GM12873 (cell line): ENCODE measurements around the gene SLC7A1.

Source experiments
- TF ChIP-seq, protein P1 (sequence below): IDR thresholded peaks from 2 replicates; pipeline ENCODE4 v1.5.1; 2012; ENCODE audit warnings: low read depth, mild to moderate bottlenecking, moderate library complexity, low read length, control low read depth; ENCODE audit not compliant: insufficient read depth; ENCODE audit errors: missing control alignments

SLC7A1 gene

DNA sequence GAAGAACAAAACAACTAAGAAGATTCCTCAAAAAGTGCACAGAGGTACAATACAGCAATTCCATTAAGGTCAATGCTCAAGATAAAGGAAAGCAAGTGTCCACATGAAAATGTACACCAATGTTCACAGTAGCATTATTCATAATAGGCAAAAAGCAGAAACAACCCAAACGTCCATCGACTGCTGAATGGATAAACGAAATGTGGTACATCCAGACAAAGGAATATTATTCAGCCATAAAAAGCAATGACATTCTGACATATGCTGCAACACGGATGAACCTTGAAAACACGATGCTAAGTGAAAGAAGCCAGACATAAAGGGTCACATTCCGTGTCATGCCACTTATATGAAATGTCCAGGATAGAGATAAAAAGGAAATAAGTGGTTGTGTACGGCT lies 29.3 kb downstream of the SLC7A1 start:
- TF ChIP-seq, protein P1, sequence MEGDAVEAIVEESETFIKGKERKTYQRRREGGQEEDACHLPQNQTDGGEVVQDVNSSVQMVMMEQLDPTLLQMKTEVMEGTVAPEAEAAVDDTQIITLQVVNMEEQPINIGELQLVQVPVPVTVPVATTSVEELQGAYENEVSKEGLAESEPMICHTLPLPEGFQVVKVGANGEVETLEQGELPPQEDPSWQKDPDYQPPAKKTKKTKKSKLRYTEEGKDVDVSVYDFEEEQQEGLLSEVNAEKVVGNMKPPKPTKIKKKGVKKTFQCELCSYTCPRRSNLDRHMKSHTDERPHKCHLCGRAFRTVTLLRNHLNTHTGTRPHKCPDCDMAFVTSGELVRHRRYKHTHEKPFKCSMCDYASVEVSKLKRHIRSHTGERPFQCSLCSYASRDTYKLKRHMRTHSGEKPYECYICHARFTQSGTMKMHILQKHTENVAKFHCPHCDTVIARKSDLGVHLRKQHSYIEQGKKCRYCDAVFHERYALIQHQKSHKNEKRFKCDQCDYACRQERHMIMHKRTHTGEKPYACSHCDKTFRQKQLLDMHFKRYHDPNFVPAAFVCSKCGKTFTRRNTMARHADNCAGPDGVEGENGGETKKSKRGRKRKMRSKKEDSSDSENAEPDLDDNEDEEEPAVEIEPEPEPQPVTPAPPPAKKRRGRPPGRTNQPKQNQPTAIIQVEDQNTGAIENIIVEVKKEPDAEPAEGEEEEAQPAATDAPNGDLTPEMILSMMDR: no peak

DNA sequence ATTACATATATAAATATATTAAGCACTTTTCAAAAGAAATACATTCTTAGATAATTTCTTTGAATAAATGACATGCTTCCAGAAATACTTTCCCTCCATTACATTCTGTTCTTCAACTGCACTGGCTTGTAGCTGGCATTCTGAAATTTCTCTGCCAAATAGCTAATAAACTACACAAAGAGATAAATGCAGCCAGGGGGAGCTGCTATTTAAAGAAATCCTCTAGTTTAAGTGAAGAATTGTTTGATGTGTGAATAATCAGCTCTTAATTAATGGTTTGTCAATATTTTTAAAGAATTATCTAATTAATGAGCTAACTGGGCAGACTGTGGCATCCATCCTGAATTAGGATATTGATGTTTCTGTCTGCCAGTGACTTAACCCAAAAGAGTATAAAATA lies 30.7 kb downstream of the SLC7A1 start:
- TF ChIP-seq, protein P1: no peak

DNA sequence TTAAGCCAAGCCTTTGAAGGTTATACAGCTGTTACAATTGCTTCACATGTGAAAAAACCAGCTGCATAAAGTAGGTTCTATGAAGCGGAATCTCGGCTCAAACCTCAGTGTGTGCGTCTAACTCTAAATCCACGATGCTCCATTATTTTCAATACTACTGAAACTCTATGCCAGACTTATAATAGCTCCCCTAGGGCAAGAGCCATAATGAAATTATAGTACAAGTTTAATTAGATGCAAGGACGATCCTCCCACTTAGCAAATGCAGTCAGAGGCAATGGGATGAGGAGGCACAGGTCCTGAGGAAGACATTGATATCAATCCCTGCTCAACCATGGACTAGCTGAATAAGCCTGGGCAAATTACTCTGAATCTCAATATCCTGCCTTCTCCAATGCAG lies 31.1 kb downstream of the SLC7A1 start:
- TF ChIP-seq, protein P1: no peak

DNA sequence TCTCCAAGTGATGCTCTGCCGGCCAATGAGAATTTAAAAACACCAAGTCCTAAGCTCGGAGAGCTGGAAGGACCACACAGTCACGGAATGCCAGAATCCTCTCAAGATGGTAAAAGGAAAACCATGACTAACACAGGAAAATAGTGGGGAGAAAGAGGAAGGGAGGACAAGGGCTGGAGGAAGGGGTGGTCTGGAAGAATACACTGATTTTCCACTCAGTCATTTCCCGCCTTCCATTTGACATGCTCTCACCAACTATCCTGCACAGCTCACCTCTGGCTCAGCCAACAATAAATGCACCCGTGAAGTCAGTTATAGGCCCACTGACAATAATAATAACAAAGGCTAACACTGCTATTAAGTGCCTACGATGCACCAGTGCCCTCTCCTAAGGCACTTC lies 31.5 kb downstream of the SLC7A1 start:
- TF ChIP-seq, protein P1: no peak

DNA sequence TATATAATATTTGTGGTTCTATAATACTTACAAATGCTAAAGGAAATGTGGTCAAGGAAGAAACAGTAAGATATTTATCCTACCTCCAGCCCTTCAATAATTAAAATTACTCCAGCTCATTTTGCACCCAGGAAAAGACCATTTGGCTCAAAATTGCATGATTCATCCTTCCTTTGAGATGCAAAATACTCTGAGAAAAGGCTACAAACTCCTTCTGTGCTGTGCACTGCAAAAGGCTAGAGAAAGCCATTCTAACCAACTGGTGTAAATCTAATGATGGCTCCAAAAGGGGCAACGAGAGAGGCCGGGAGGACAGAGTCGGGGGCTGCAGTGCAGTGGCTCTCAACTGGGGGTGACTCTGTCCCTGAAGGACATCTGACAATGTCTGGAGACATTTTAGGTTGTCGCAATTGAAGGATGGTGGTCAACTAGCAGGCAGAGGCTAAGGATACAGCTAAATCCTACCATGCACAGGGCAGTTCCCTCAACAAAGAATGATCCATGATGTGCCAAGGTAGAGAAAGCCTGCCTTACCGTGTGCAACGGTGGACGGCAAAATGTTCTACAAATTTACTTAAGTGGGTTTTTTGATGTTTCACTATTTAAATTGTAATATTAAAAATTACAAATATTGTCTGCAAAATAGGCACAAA lies 32.6 kb downstream of the SLC7A1 start:
- TF ChIP-seq, protein P1: no peak

DNA sequence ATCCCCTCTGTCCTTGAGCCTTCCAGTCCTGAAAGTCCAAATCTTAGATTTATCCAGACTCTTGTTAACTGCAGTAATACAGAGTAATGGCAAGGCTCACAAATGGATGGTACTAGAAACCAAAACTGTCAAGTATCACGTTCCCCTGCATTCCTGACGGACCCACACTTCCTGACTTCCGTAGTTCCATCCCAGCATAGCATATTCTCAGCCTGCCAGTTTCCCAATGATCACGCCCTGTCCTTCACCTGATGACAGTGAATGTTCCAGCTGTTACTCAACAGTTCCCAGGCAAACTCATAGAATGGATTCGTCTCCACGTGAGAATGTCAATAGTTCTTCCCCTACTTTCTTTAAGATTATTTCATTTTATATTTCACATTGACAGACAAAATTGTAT lies 33.6 kb downstream of the SLC7A1 start:
- TF ChIP-seq, protein P1: no peak

DNA sequence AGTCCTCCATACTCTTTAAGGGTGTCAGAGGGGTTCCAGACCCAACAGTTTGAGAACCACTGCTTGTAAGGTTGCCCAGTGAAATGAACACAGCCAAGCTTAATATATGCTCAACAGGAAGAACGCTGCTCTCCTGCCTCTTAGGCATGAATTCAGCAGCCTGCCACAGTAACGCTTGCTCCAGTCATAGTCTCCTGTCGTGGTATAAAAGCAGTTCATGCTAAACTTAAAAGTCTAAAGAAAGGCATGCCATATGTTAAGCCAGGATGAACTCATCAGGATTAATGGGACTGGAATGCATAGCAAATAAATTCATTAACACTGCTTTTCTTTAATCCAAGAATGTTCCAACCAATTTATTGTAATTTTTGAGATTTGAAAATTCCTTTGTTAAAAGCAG lies 38.7 kb downstream of the SLC7A1 start:
- TF ChIP-seq, protein P1: no peak
